NCI-H2171 treated with DMSO at 0.1 percent for 48 hours (cell line): ENCODE data around the gene IGSF21.

Source experiments
- DNase-seq: peaks from one replicate; lab custom pipeline; 2025; lab: John Stamatoyannopoulos, UW

IGSF21 gene

DNA sequence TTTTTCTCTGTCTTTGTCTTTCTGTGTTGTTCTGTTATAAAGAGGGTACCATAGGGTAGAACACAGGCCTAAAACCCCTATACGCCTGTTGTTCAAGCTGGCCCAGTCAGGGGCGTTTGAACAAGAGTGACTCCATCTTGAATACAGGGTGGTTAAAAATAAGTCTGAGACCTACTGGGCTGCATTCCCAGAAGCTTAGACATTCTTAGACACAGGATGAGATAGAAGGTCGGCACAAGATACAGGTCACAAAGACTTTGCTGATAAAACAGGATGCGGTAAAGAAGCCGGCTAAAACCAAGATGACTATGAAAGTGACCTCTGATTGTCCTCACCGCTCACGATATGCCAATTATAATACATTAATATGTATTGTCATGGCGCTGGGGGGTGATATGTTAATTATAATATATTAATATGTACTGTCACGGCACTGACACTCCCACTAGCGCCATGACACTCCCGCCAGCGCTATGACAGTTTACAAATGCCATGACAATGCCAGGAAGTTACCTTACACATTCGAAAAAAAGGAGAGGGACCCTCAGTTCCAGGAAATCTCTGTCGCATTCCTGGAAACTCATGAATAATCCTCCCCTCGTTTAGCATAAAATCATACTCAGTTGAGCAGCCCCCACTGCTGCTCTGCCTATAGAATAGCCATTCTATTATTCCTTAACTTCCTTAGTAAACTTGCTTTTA lies 314.6 kb downstream of the IGSF21 start:
- DNase-seq: no peak

DNA sequence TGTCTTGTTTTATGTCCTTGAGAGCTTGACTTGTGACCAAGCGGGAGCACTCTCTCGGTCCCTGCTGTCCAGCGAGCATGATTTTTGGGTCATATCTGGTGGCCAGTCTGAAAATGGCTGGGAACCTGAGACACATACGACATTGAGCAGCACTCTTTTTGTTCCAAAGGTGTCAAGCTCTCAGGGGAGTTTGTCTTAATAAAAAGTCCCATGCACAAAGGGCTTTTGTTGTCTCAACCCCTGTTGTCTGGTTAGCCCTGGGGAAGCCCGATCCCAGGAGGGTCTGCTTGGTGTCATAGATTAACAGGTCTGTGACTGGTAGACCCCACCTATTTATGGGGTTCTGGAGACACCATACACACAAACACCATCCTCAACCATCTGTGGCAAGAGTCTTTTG lies 315.4 kb downstream of the IGSF21 start:
- DNase-seq: no peak

DNA sequence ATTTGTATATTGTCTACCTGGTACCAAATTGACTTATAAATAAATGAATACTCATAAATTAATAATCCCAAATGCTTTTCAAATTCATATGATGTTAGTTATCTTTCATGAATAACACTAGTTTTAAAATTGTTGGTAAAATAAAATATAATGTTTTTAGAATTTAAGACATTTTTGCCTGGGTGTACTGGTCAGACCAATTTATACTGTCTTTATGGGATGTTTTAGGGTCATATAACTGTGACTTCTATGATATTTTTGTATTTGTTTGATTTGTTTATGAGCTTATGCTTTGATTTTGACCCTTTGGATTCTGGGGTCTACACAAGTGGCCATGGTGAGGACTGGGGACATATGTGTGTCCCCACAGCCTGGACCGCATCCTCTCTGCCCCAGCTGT lies 319.0 kb downstream of the IGSF21 start:
- no peak for DNase-seq
